Urothelium cell line (cell line): ENCODE measurements around the gene SYCE3.
A peak's percentile ranks its signal among the peaks of the same experiment; 100 is the strongest.
"Not testable (repeated sequence)": the region's sequence is repeated elsewhere in the genome, so short reads cannot be mapped to it uniquely, and the experiment has no call there.

Experiments used
- DNase-seq: peaks from one replicate; pipeline ENCODE4 v3.0.0; 2011; ENCODE audit warnings: low spot score, mixed read lengths
- FAIRE-seq: peaks from 2 replicates; lab custom pipeline; 2011; peaks lifted over from hg19 to GRCh38; lab: Jason Lieb, UNC

The SYCE3 gene

DNA sequence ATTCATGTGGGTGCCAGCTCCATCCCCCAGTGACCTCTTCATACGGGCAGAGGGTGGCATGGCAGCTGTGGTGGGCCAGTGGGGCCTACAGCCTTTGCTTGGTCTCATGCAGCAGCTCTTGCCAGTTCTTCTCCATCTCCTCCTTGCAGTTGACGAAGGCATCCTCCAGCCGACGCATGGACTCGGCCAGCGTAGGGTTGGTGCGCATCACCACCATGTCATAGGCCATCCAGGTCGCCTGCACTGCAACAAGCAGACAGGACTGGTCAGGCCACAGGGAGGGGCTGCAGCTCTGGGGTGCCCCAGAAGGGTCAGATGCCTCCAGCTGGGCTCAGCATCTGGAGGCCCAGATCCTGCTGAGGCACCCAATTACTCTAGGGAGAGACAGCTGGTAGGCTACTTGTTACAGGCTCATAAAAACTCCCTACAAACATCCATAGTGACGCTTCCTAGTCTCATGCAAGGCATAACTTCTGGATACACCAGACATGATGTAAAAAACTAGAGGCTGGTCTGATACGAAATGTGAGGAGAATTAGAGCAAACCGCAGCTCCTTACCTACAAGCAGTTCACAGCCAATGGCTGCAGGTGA lies 11.5 kb downstream of the SYCE3 start:
- no peak for DNase-seq
- FAIRE-seq, result no peak

- FAIRE-seq (no peak), DNase-seq (no peak)
Measured at GRCh38 chr22:50550395-50550794, 12.3 kb downstream of the SYCE3 start.

DNA sequence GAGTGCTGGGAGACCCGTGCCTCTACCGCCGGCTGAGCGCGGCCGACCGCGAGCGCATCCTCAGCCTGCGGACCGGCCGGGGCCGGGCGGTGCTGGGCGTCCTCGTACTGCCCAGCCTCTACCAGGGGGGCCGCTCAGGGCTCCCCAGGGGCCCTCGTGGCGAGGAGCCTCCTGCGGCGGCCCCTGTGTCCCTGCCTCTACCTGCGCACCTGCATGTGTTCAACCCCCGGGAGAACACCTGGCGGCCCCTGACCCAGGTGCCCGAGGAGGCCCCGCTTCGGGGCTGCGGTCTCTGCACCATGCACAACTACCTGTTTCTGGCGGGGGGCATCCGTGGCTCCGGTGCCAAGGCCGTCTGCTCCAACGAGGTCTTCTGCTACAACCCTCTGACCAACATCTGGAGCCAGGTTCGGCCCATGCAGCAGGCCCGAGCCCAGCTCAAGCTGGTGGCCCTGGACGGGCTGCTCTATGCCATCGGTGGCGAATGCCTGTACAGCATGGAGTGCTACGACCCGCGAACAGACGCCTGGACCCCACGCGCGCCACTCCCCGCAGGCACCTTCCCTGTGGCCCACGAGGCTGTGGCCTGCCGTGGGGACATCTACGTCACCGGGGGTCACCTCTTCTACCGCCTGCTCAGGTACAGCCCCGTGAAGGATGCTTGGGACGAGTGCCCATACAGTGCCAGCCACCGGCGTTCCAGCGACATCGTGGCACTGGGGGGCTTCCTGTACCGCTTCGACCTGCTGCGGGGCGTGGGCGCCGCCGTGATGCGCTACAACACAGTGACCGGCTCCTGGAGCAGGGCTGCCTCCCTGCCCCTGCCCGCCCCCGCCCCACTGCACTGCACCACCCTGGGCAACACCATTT lies 13.6 kb downstream of the SYCE3 start:
- FAIRE-seq, result no peak
- no peak for DNase-seq

GRCh38 chr22:50548040-50548920 lies 14.4 kb downstream of the SYCE3 start:
- FAIRE-seq (no peak), DNase-seq (no peak)

GRCh38 chr22:50547263-50547985 lies 15.3 kb downstream of the SYCE3 start:
- FAIRE-seq (no peak), DNase-seq (no peak)

DNA sequence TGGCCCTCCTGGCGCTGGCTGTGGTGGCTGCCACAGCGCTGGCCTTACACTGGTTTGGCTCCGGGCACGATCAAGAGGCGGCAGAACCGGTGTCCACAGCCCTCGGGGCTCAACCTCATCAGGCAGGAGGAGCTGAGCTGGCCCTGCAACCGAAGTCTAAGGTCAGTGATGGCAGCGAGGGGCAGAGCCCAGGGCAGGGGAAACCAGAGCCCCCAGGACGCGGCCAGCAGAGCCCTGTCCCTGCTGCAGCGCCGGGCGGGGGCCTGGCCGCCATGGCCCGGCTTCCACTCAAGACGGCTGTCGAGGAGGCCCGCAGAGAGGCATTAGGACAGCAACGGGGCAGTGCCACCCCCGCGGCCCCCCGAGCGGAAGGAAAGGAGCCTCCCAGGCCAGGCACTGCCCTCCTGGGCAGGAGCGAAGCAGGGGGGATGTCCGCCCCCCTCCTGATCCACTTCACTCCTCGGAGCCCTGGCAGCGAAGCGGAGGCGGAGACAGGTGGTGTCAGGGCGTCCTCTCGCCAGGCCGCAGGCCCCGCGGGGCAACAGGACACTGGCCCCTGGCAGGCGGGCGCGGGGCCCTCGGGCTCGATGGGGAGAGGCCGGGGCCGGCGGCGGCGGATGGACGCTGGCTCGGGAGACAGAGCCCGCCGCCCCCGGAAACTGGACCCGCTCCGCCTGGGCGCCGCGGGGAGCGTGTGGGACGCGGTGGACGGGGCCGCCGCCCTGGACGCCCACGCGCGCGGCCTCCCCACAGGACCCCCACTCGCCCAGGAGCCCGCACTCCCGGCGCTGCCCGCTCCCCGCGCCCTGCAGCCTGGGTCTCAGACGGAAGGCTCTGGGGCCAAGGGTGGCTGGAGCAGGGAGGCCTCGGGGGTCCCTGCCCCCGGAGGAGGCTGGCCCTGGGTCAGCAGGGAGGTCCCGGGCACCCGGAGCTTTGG lies 16.1 kb downstream of the SYCE3 start:
- DNase-seq (no peak), FAIRE-seq (no peak)

DNA sequence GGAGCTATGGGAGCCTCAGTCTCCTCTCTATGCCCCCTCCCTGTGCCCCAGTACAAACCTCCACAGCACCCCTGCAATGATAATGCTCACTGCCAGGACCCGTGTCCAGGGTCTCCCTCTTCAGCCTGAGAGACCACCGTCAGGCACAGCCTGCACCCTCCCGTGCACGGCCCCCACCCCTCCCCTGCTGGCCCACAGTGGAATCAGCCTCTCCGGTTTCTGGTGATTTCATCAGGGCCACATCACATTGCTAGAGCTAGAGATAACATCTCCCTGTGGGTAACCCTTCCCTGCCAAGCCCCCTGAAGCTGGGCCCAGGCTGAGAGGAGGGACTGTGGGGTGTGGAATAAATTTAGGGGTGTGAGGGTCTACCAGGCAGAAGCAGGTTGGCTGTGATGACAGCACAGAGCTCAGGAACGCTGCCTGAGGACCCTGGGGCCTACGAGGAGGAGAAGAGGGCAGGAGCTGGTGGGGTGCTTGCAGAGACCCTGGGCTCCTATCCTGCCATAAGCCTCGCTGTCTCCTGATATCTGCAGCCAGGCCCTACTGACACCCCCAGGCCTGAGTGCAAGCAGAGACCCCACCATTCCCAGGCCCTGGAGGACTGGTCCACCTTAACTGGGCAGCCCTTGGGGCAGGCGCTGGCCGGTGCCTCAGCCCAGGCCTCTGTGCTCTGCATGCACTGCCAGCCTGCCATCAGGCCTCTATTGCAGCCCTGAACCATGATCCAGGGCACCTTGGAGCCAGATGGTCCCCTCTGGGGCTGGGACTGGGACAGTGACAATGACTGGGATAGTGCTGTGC lies 17.0 kb downstream of the SYCE3 start, which contains the start of gene KLHDC7B:
KLHDC7B (plus strand) TSS at position 378 of the 804 bp plus-strand sequence; CDS start at position 723, 345 bp downstream.
- DNase-seq (no peak), FAIRE-seq (peak; percentile 65)

DNA sequence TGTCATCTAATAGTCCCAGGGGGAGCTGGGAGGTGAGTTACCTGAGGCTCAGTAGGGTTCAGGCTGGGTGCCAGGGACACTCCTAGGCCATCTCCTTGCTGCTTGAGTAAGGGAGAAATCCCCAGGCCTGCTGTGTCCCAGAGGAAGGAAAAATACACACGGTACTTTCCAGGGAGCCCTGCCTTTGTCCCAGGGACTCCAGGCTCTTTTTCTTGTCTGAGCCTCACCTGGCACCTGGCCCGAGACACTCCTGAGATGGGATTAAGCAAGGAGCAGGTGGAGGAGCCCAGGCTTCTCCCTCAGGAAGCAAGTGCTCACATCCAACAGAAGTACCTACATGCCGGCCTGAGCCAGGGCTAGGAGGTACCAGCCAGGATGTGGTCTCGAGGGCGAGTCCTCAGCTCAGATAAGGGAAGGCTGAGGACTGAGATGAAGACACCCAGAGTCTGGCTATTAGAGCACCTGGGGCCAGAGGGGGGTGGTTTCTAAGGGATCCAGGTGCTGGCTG lies 17.9 kb downstream of the SYCE3 start:
- FAIRE-seq (no peak), DNase-seq (no peak)

- no peak for DNase-seq
- FAIRE-seq, result no peak
Measured at GRCh38 chr22:50544078-50544745, 18.5 kb downstream of the SYCE3 start.

DNA sequence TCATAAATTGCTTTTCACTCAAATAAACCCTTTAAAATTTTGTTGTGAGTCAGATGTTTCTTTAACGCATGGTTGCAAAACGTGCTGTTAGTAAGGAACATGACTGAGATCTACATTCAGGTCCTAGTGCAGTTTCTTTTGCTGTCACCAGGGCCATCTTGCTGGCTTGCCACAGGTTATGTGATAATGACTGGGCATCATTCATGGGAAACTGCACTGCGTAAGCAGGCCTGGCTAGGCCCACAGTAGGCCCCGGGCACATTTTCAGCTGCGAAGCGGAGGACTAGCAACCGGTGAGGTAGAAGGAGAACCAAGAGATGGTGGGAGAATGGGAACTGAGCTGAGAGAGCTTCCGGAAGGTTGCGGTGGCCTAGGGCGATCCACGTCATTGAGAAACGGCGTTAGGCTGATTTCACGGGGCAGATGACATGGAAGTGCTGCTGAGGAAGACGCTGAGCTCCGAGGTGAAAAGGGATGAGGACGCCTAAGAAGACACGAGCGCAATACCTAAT lies 20.2 kb downstream of the SYCE3 start:
- FAIRE-seq (no peak), DNase-seq (no peak)

- not testable (repeated sequence) for FAIRE-seq
- peak; percentile 50 for DNase-seq
Measured at GRCh38 chr22:50541667-50542026, 21.1 kb downstream of the SYCE3 start.

GRCh38 chr22:50540381-50540780 lies 22.3 kb downstream of the SYCE3 start:
- FAIRE-seq (no peak), DNase-seq (no peak)

DNA sequence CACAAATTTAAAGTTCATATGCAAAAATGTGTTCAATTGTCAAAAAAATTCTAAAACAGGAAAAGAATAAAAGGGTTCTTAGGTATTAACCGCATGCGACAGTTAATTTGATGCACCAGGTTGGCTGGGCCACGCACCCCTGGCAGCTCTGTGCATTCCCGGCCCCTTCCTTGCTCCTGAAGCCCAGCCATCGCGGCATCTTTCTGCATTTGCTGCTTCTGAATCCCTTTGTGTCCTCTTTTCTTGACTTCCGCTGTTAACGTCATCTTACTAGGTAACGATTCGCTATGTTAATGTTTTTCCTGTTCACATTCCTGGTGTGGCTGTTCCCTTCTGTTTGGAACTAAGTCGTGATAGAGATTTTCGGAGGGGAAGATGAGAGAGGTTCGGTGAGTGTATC lies 25.0 kb downstream of the SYCE3 start:
- no peak for FAIRE-seq

DNA sequence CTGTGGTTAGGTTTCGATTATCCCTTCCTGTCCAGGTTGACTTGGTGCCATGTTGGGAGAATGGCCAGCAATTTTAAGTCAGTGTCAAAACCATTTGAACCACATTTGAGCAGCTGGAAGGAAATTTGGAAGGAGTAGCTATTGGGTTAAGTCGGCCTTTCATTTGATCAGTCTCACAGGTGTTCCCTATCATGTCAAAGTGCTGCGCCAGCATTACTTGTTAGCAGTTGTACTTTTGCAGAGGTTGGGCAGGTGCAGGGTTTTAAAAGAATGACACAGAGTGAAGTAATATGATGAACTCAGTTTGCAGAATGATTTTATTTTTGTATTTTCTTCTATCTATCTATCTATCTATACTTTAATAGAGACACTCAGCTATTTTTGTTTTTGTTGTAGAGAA lies 26.5 kb downstream of the SYCE3 start:
- DNase-seq (no peak), FAIRE-seq (no peak)

More for the DNA sequence above, 25.0 kb downstream of the SYCE3 start:
- no peak for DNase-seq

- DNase-seq, result no peak
- FAIRE-seq, result no peak
Measured at GRCh38 chr22:50535113-50535512, 27.6 kb downstream of the SYCE3 start.

DNA sequence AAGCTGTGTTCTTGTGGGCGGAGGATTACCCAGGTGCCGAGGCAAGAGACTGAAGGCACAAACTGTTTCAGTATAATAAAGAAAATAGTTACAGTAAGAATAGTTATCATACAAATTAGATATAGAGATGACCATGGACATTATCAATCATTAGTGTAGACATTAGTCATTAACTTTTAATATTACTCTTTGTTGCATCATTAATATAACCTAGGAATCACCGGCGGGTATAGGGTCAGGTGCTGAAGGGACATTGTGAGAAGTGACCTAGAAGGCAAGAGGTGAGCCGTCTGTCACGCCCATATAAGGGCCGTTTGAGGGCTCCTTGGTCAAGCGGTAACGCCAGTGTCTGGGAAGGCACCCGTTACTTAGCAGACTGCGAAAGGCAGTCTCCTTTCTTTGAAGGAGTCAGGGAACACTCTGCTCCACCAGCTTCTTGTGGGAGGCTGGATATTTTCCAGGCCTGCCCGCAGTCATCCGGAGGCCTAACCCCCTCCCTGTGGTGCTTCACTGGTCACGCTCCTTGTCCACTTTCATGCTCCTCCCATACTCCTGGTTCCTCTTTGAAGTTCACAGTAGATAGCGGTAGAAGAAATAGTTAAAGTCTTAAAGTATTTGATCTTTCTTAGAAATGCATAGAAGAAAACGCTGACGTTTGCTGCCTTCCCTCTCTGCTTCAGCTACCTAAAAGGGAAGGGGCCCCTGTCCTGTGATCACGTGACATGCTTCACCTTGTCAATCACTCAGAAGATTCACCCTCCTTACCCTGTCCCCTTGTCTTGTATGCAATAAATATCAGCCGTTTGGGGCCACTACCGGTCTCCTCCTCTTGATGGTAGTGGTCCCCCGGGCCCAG lies 28.6 kb downstream of the SYCE3 start:
- not testable (repeated sequence) for FAIRE-seq, DNase-seq
